CD4-positive, alpha-beta T cell treated with Interferon alpha-2 for 1 hour (primary cell): ENCODE results near the gene EXOC7.
"Not testable (repeated sequence)": the region's sequence is repeated elsewhere in the genome, so short reads cannot be mapped to it uniquely, and the experiment has no call there.

ENCODE experiments used
- DNase-seq, 2 donors: peaks; one replicate each; pipeline ENCODE4 v3.0.0-alpha.2; 2020 to 2022

The EXOC7 gene

GRCh38 chr17:76085731-76086366, 17.7 kb downstream of the EXOC7 start:
- DNase-seq: no peak

DNA sequence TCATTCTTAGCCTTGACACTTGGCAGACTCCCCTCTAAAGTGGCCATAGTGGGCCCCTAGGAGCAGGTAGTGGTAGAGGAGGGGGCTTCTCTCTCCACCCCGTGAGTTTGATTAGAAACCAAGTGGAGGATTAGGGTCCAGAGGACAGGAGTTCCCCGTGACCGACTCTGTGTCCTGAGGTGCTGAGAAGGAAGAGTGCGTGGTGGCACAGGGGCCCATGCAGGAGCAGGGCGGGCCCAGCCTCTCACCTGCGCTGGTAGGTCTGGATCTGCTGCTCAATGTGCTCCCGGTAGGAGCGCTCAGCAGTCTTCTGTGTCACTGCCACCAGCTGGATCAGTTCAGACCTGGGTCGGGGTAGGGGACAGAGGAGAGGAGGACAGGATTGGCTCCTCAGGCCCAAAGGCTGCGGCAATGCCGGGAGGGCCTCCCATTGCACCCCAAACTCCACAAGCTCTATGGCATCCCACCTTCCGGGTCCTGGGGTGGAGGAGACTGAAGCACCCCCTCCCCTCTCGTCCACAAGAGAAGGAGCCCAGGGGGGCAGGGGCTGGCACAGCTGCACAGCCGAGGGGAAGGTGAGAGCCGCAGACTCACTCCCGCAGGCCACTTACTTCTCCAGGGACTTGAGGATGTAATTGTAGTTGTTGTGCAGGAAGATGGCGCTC, 18.4 kb downstream of the EXOC7 start:
- no peak for DNase-seq

DNA sequence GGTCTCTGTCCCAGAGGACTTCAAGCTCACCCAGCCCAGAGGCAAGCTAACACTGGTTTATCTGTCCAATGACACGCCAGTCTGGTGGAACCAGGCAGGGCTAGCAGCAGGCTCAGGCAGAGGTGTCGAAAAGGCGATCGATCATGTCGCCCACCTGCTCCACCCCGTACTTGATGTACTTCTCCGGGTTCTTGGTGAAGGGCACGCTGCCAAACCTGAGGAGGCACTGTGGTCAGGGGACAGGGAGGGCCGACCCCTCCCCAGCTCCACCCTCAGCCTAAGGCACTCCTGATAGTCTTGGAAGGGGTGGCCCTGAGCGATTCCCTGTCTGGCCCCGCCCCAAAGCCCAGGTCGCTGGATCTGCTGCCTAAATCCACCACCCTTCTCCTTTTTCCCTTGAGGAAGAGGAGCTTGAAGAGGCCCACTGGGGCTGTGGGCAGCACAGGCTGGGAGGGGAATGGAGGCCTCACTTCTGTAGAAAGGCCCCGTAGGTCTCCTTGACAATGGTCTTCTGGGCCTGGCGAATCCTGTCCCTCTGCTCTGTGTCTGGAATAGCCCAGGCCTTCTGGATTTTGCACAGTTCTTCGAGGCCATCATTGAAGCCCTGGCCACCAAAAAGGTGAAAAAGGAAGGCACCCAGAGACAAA, 19.9 kb downstream of the EXOC7 start:
- no peak for DNase-seq

DNA sequence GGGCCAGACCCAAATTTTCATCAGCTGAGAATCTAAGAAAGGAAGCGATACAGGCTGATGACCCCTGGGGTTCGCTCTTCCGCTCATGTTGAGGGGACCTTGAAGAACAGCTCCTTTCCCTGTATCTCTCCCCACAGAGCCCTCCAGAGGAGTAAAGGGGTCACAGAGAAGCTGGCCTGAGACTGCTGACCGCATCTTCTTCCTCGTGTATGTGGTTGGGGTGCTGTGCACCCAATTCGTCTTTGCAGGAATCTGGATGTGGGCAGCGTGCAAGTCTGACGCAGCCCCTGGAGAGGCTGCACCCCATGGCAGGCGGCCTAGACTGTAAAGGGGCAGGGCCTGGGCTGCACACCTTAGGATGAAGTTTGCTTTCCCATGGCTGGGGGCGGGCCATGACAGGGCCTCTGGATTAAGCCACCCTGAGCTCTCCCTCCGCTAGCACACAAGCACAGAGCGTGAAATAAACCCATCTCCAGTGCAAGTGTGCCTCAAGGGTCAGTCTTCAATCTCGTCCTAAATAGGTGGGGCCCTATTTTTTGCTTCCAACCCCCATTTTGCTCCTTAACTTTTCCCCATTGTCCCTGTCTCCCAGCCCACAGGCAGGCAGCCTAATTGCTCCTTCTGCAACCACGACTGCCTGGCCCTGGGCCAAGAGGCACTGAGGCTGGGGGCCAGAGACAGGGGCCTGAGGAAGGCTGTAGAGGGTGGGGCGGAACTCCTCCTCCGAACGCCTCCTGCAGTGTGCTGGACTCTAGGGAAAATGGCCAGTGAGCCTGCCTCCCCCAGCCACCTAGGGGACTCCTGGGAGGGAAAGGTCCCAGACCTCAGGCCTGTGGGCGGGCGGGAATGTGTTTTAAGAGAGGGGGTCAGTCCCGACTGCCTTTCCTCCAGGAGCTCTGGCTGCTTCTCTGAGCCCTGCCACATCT, 21.0 kb downstream of the EXOC7 start:
- no peak for DNase-seq

DNA sequence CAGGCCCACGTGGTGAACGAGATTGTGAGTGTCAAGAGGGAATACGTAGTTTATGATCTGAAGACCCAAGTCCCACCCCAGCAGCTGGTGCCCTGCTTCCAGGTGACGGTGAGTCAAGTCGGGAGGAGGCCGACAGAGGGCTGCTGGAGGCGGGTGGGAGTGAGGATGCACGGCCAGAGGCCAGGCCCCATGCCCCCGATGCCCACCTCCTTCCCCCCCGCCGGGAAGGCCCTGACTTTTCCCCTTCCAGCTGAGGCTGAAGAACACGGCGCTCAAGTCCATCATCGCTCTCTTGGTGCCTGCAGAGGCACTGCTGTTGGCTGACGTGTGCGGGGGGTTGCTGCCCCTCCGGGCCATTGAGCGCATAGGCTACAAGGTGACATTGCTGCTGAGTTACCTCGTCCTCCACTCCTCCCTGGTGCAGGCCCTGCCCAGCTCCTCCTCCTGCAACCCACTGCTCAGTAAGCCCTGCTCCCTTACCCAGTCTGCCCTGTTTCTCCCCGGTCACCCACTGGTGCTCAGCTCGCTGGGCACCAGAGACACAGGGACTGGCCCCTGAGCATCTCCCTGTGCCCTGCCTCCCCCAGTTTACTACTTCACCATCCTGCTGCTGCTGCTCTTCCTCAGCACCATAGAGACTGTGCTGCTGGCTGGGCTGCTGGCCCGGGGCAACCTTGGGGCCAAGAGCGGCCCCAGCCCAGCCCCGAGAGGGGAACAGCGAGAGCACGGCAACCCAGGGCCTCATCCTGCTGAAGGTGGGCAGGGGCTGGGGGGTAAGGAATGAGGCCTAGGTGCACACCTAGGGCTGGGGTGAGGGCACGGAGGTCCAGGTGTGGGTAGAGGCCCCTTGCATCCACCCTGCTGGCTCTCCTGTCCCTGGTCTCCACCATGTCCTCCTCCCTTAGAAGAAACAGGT, 22.0 kb downstream of the EXOC7 start:
- DNase-seq: no peak

DNA sequence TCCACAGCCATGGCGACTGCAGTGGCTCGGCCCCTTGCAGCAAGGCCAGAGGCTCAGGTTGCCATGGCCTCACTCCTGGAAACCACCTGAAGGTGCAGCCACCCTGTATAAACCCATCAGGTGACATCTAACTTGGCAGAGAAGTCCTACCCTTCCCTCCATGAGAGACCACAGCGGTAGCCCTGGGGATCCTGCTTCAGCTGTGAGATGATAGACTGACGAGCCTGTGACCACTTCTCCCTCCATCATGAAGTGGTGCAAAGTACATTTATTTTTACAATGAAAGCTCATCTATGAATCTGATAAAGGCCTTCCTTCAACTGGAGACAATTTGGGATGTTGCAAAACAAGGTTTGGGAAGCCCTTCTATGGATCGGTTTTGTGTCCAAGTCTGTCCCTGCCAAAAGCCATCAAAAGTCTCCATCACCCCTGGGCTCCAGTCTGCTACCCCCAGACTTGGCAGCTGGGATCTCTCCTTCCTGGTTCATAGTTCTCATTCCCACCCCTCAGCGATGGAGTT, 22.8 kb downstream of the EXOC7 start:
- DNase-seq: no peak

GRCh38 chr17:76079956-76080767, 23.4 kb downstream of the EXOC7 start:
- DNase-seq: no peak

DNA sequence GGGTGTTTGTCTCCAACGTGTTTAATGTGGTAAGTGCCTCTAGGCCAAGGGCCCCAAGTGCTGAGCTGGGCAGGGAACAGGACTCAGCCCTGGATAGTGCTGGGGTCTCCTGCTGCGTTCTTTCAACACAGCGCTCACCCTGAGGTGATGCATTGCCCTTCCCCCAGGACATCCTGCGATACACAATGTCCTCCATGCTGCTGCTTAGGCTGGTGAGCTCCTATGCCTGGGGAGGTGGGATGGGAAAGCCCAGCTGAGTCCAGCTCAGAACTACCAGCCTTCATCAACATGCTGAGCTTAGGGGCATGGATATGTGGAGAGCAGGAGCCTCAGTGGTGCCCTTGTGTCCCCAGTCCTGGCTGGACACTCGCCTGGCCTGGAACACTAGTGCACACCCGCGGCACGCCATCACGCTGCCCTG, 24.0 kb downstream of the EXOC7 start:
- DNase-seq: no peak

DNA sequence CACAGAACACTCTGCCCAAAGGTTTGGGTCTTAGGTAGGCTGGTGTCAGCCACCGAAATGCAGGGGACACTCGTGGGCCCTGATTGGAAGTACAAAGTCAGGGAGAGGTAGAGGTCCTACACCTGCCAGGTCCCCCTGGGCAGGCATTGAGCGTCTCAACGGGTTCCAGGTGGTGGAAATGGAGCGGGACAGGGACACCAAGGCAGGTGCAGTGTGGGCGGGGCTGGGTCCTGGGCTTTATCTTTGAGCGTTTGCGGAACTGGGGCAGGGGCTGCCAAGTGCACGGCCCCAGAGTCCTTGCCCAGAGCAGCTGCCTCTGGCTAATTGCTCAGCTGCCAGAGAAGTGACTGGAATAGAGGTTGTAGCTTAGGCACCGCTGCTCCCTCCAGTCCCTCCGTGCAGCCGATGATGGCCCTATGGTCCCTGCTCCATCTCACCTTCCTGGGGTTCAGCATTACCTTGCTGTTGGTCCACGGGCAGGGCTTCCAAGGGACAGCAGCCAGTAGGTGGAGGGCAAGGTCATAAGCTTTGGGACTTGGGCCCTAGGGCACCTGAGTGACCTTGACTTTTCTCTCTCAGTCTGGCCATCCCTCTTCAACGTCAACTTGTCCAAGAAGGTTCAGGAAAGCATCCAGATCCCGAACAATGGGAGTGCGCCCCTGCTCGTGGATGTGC, 24.6 kb downstream of the EXOC7 start, which contains the start of gene ZACN:
Gene ZACN, plus strand, starts transcription at position 323 of the 675 bp plus-strand sequence. Its CDS starts 83 bp downstream, at position 406.
- no peak for DNase-seq

GRCh38 chr17:76078370-76078769, 25.2 kb downstream of the EXOC7 start:
- not testable (repeated sequence) for DNase-seq

- no peak for DNase-seq
Observed at GRCh38 chr17:76077584-76078110, 25.9 kb downstream of the EXOC7 start.

- DNase-seq: peak; percentile 52 to 71
Observed at GRCh38 chr17:76076765-76077583, 26.6 kb downstream of the EXOC7 start.

- DNase-seq: no peak
Observed at GRCh38 chr17:76076146-76076764, 27.3 kb downstream of the EXOC7 start.

GRCh38 chr17:76075364-76076145, 28.0 kb downstream of the EXOC7 start:
- no peak for DNase-seq

DNA sequence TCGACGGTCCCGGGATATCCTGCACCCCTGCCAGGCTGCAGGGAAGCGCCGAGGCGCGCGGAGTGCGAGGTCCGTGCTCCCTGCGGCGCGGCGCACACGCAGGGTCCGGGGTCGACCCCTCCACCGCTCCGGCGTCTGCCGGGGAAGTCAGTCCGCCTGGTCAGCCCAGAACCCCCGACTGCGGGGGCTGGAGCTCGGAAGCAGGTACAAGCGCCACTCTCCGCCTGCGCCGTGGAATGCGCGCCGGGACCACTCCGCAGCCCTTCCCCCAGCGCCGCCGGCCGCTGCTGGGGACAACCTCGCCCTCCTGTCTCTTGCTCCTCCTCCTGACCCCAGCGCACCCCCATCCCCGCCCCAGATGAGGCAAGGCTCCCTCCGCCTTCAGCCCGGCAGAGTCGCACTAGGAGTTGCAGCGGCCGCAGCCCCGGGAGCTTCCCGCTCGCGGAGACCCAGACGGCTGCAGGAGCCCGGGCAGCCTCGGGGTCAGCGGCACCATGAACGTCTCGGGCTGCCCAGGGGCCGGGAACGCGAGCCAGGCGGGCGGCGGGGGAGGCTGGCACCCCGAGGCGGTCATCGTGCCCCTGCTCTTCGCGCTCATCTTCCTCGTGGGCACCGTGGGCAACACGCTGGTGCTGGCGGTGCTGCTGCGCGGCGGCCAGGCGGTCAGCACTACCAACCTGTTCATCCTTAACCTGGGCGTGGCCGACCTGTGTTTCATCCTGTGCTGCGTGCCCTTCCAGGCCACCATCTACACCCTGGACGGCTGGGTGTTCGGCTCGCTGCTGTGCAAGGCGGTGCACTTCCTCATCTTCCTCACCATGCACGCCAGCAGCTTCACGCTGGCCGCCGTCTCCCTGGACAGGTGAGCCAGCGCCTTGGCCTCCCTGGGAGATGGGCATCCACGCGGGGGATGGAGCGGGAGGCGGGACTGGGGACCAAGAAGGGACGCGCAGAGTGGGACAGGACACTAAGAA, 28.9 kb downstream of the EXOC7 start, which contains the start of gene GALR2:
Gene GALR2, plus strand, starts transcription at position 392 of the 974 bp plus-strand sequence. Its CDS starts 103 bp downstream, at position 495.
- no peak for DNase-seq
